ENCODE results near the gene TSSC4. TPM values are rescaled to one million over a fixed set of nuclear protein-coding genes. Genes with fewer than 3 reads are reported as not detected.

The TSSC4 gene
- polyA plus RNA-seq, 3 donors = 28.1 to 74.6 (median 52.0) TPM

GRCh38 chr11:2369320-2369719 lies 31.2 kb upstream of the TSSC4 start:
- peaks cover 11 to 37% (median 13%) of the 10 kb centered on the region in 3 donors for H3K27me3 Mint-ChIP-seq (ENCODE audit: low read depth in 3 of 3)
- Histone ChIP-seq H3K4me3 (replicated peaks in 1 of 3; ENCODE audit: low read depth in 2 of 3, low read length in 3 of 3) (no peak overlapping the region), H3K9me3 (replicated peaks in 1 of 2; ENCODE audit: control insufficient read depth in 1 of 2, insufficient read depth in 1 of 2, low read length in 2 of 2) (no peaks in the 10 kb centered on the region), H3K9ac (ENCODE audit: insufficient read depth, low read length, poor library complexity, severe bottlenecking) (no peak overlapping the region), H3K79me2 (ENCODE audit: insufficient read depth, low read length) (no peaks in the 10 kb centered on the region), H3K27ac (ENCODE audit: low read depth in 1 of 2, low read length in 2 of 2) (no peak overlapping the region), H2AFZ (ENCODE audit: insufficient read depth, low read depth, low read length, poor library complexity, severe bottlenecking) (no peak overlapping the region), H3K4me1 (ENCODE audit: control insufficient read depth in 1 of 2, insufficient read depth in 2 of 2, low read length in 2 of 2) (no peaks in the 10 kb centered on the region), H4K20me1 (ENCODE audit: insufficient read depth, low read length) (no peaks in the 10 kb centered on the region), H3K27me3 (ENCODE audit: control insufficient read depth in 2 of 2, insufficient read depth in 2 of 2, low read length in 2 of 2) (peaks cover 0 to 2% of the 10 kb centered on the region in 2 donors), H3K4me2 (replicated peaks; ENCODE audit: extremely low read depth, low read length, poor library complexity, severe bottlenecking) (no peak overlapping the region), H3K36me3 (replicated peaks in 1 of 2; ENCODE audit: control insufficient read depth in 1 of 2, insufficient read depth in 2 of 2, low read length in 2 of 2) (no peaks in the 10 kb centered on the region)
- DNase-seq = no peak
- no peaks in the 10 kb centered on the region for H3K36me3 Mint-ChIP-seq
- H3K27ac Mint-ChIP-seq = no peak overlapping the region
- H3K4me1 Mint-ChIP-seq = peaks cover 5% of the 10 kb centered on the region
- TF ChIP-seq, protein P1, sequence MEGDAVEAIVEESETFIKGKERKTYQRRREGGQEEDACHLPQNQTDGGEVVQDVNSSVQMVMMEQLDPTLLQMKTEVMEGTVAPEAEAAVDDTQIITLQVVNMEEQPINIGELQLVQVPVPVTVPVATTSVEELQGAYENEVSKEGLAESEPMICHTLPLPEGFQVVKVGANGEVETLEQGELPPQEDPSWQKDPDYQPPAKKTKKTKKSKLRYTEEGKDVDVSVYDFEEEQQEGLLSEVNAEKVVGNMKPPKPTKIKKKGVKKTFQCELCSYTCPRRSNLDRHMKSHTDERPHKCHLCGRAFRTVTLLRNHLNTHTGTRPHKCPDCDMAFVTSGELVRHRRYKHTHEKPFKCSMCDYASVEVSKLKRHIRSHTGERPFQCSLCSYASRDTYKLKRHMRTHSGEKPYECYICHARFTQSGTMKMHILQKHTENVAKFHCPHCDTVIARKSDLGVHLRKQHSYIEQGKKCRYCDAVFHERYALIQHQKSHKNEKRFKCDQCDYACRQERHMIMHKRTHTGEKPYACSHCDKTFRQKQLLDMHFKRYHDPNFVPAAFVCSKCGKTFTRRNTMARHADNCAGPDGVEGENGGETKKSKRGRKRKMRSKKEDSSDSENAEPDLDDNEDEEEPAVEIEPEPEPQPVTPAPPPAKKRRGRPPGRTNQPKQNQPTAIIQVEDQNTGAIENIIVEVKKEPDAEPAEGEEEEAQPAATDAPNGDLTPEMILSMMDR (IDR thresholded peaks at IDR 0.05) = no peak
- WGBS (ENCODE audit: insufficient coverage) = 96% methylated on average over 12 of the region's 12 CpGs
- H3K9me3 Mint-ChIP-seq = peaks cover 0 to 3% (median 0%) of the 10 kb centered on the region in 7 donors
- no peak overlapping the region for H3K4me3 Mint-ChIP-seq
- intact Hi-C loops (cut with micrococcal nuclease) = no loop called here

GRCh38 chr11:2369896-2370295 lies 30.7 kb upstream of the TSSC4 start:
- TF ChIP-seq, protein P1 (IDR thresholded peaks at IDR 0.05) = no peak
- Histone ChIP-seq H3K4me1 (ENCODE audit: control insufficient read depth in 1 of 2, insufficient read depth in 2 of 2, low read length in 2 of 2) (no peaks in the 10 kb centered on the region), H3K27ac (ENCODE audit: low read depth in 1 of 2, low read length in 2 of 2) (no peak overlapping the region), H2AFZ (ENCODE audit: insufficient read depth, low read depth, low read length, poor library complexity, severe bottlenecking) (no peak overlapping the region), H3K9ac (ENCODE audit: insufficient read depth, low read length, poor library complexity, severe bottlenecking) (no peak overlapping the region), H3K36me3 (replicated peaks in 1 of 2; ENCODE audit: control insufficient read depth in 1 of 2, insufficient read depth in 2 of 2, low read length in 2 of 2) (no peaks in the 10 kb centered on the region), H3K9me3 (replicated peaks in 1 of 2; ENCODE audit: control insufficient read depth in 1 of 2, insufficient read depth in 1 of 2, low read length in 2 of 2) (no peaks in the 10 kb centered on the region), H4K20me1 (ENCODE audit: insufficient read depth, low read length) (no peaks in the 10 kb centered on the region), H3K4me2 (replicated peaks; ENCODE audit: extremely low read depth, low read length, poor library complexity, severe bottlenecking) (no peak overlapping the region), H3K4me3 (replicated peaks in 1 of 3; ENCODE audit: low read depth in 2 of 3, low read length in 3 of 3) (no peak overlapping the region), H3K79me2 (ENCODE audit: insufficient read depth, low read length) (no peaks in the 10 kb centered on the region), H3K27me3 (ENCODE audit: control insufficient read depth in 2 of 2, insufficient read depth in 2 of 2, low read length in 2 of 2) (peaks cover 0 to 2% of the 10 kb centered on the region in 2 donors)
- Mint-ChIP-seq H3K4me1 (peaks cover 5% of the 10 kb centered on the region), H3K36me3 (no peaks in the 10 kb centered on the region), H3K27me3 (ENCODE audit: low read depth in 3 of 3) (peaks cover 11 to 32% (median 13%) of the 10 kb centered on the region in 3 donors), H3K9me3 (peaks cover 0 to 3% (median 0%) of the 10 kb centered on the region in 7 donors), H3K4me3 (no peak overlapping the region), H3K27ac (no peak overlapping the region)
- intact Hi-C loops (cut with micrococcal nuclease) = no loop called here
- DNase-seq = no peak
- WGBS (ENCODE audit: insufficient coverage) = 51% methylated on average over 7 of the region's 9 CpGs
